GM21367 (cell line): Measurements from ENCODE around the gene STK11.
"Not testable (repeated sequence)": the region's sequence is repeated elsewhere in the genome, so short reads cannot be mapped to it uniquely, and the experiment has no call there.

Experiments
- ATAC-seq: cut with Tn5 transposase; IDR thresholded peaks from one replicate; pipeline ENCODE4 v1.9.1; 2021; ENCODE audit not compliant: unreplicated experiment

The STK11 gene

GRCh38 chr19:1169411-1169791 is 36.2 kb upstream of the STK11 start:
- ATAC-seq, result no peak

GRCh38 chr19:1169921-1170885 is 35.4 kb upstream of the STK11 start:
- ATAC-seq, result no peak

GRCh38 chr19:1170938-1171754 is 34.4 kb upstream of the STK11 start:
- ATAC-seq, result no peak

GRCh38 chr19:1171755-1172352 is 33.7 kb upstream of the STK11 start:
- no peak for ATAC-seq

GRCh38 chr19:1172353-1173158 is 33.0 kb upstream of the STK11 start:
- no peak for ATAC-seq

GRCh38 chr19:1173159-1173844 is 32.3 kb upstream of the STK11 start:
- ATAC-seq, result no peak

- no peak for ATAC-seq
These were observed 31.5 kb upstream of the STK11 start, which contains the start of gene SBNO2 for GRCh38 chr19:1173845-1174809. TSS of gene SBNO2 (minus strand) at chr19:1174268. CDS start at chr19:1154276, 19,992 bp downstream.

GRCh38 chr19:1177322-1178114 is 28.1 kb upstream of the STK11 start:
- no peak for ATAC-seq

GRCh38 chr19:1181606-1182005 is 24.0 kb upstream of the STK11 start:
- ATAC-seq, result no peak

GRCh38 chr19:1182068-1182467 is 23.5 kb upstream of the STK11 start:
- no peak for ATAC-seq

GRCh38 chr19:1182727-1183126 is 22.9 kb upstream of the STK11 start:
- ATAC-seq, result no peak

- no peak for ATAC-seq
These were observed 21.9 kb upstream of the STK11 start for GRCh38 chr19:1183543-1184172.

GRCh38 chr19:1189419-1189818 is 16.2 kb upstream of the STK11 start:
- no peak for ATAC-seq

GRCh38 chr19:1199531-1199930 is 6.0 kb upstream of the STK11 start:
- ATAC-seq, result no peak

- not testable (repeated sequence) for ATAC-seq
These were observed 5.0 kb upstream of the STK11 start for GRCh38 chr19:1200614-1201013.

- ATAC-seq, result no peak
These were observed 729 bp downstream of the STK11 start for GRCh38 chr19:1206150-1206863.

- ATAC-seq, result no peak
These were observed 1.4 kb downstream of the STK11 start for GRCh38 chr19:1206864-1207450.
